Ovary (tissue), 3 donors: ENCODE measurements around the gene MAN1C1.

ENCODE experiments used
- CTCF ChIP-seq, 3 donors: fragments of 450-650 bp in 2 of 3; fragments of 200-600 bp in 1 of 3; IDR thresholded peaks; one replicate each; pipeline versions ENCODE4 v1.5.1 to v1.8.0; 2016 to 2022; ENCODE audit warnings: antibody characterized with exemption in 3 of 3, mild to moderate bottlenecking in 1 of 3
- EP300 ChIP-seq: sonication (generic); formaldehyde crosslinking; IDR thresholded peaks from one replicate; pipeline ENCODE4 v1.6.1; 2017; ENCODE audit warnings: antibody characterized with exemption
- donor health status: DM: no; HTN: no; CAD: no.

- no peak for TF ChIP-seq EP300
- TF ChIP-seq CTCF (IDR thresholded peaks at IDR 0.05) = no peak
Observed at GRCh38 chr1:25682059-25682601, 65.5 kb downstream of the MAN1C1 start.
